Coronary artery (tissue), 2 donors: ENCODE data around the gene CYTH3.

Experiments used
- DNase-seq: peaks from one replicate; pipeline ENCODE4 v3.0.0-alpha.2; 2017; ENCODE audit warnings: low spot score
- H3K27ac ChIP-seq, 2 donors: fragments of 200-600 bp; sonication (generic); one replicate each; pipeline ENCODE4 v1.5.1; 2016 to 2019
- H3K4me3 ChIP-seq: fragments of 200-600 bp; sonication (generic); 2 replicates; pipeline ENCODE4 v1.5.1; 2016; ENCODE audit warnings: mild to moderate bottlenecking, moderate library complexity
- CTCF ChIP-seq: fragments of 200-600 bp; sonication (generic); IDR thresholded peaks from one replicate; pipeline ENCODE4 v1.5.1; 2019; ENCODE audit warnings: antibody characterized with exemption

The CYTH3 gene

GRCh38 chr7:6241607-6241973 is 30.8 kb downstream of the CYTH3 start:
- Histone ChIP-seq H3K27ac (no peak overlapping the region), H3K4me3 (no peak overlapping the region)
- no peak for DNase-seq
- no peak for TF ChIP-seq CTCF

GRCh38 chr7:6238309-6238925 is 34.0 kb downstream of the CYTH3 start:
- no peak overlapping the region for H3K4me3 ChIP-seq
- DNase-seq = no peak
- TF ChIP-seq CTCF = no peak
- no peak overlapping the region for H3K27ac ChIP-seq

DNA sequence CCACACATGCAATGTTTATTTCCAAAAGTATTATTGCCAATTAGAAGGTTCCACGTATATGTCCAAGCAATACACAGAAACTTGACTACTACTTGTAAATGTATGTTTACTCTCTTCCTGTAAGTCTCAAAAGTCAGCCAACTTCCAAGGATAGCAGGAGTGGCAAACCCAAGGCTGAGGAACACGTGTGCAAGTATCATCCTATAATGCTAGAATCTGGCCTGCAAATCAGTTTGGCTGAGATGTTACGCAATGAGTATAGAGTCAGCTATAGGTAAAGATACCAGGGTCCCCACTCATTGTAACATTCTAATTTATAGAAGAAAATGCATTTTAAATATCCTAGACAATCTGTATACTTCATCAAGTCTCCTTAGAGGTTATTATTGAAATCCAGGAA is 34.7 kb downstream of the CYTH3 start:
- H3K27ac ChIP-seq = no peak overlapping the region
- DNase-seq = no peak
- no peak for TF ChIP-seq CTCF
- H3K4me3 ChIP-seq = no peak overlapping the region

GRCh38 chr7:6237011-6237410 is 35.4 kb downstream of the CYTH3 start:
- TF ChIP-seq CTCF = no peak
- Histone ChIP-seq H3K4me3 (no peak overlapping the region), H3K27ac (no peak overlapping the region)
- no peak for DNase-seq

GRCh38 chr7:6235029-6235871 is 37.2 kb downstream of the CYTH3 start:
- H3K4me3 ChIP-seq = no peak overlapping the region
- TF ChIP-seq CTCF = no peak
- DNase-seq = no peak
- no peak overlapping the region for H3K27ac ChIP-seq

- no peak overlapping the region for H3K27ac ChIP-seq
- no peak overlapping the region for H3K4me3 ChIP-seq
- DNase-seq = no peak
- no peak for TF ChIP-seq CTCF
These were observed 38.0 kb downstream of the CYTH3 start for GRCh38 chr7:6234384-6234783.

GRCh38 chr7:6232534-6232933 is 39.9 kb downstream of the CYTH3 start:
- Histone ChIP-seq H3K4me3 (peak overlapping the region; percentile 2), H3K27ac (peak overlapping the region in 1 of 2 donors; percentile 43)
- DNase-seq = no peak
- no peak for TF ChIP-seq CTCF
